ENCODE results near the gene RIC1. TPM values are rescaled to one million over a fixed set of nuclear protein-coding genes. Genes with fewer than 3 reads are reported as not detected.

The RIC1 gene
- total RNA-seq, 4 donors from 2014 or later: 34.0 to 153 (median 37.3) TPM

- Histone ChIP-seq H3K9me3 (no peaks in the 10 kb centered on the region), H3K4me1 (peaks cover 23 to 36% of the 10 kb centered on the region in 2 donors), H3K4me3 (no peak overlapping the region), H3K27me3 (no peaks in the 10 kb centered on the region), H3K36me3 (no peaks in the 10 kb centered on the region), H3K27ac (no peak overlapping the region)
- DNase-seq (peak in 1 of 2 donors; percentile 29), ATAC-seq (peak in 1 of 2 donors; percentile 21)
- in situ Hi-C loops (cut with MboI; ENCODE audit: low sequenced_read_pairs in 4 of 4): loop anchor here in 1 of 4 donors (25.0 kb wide), 1 partner anchor 370 kb away; the partner anchor contains the start of gene RANBP6
- intact Hi-C loops (cut with DNase I; ENCODE audit: low total_unique reads): no loop called here
- TF ChIP-seq CTCF (IDR thresholded peaks at IDR 0.05 in 4 of 5, conservative IDR thresholded peaks at IDR 0.05 in 1 of 5) (no peak), POLR2A (IDR thresholded peaks at IDR 0.05) (no peak)
Measured at GRCh38 chr9:5642170-5642569, 13.3 kb downstream of the RIC1 start.

GRCh38 chr9:5643005-5643624 lies 14.2 kb downstream of the RIC1 start:
- in situ Hi-C loops (cut with MboI; ENCODE audit: low sequenced_read_pairs in 4 of 4): loop anchor here in 1 of 4 donors (25.0 kb wide), 1 partner anchor 369 kb away; the partner anchor contains the start of gene RANBP6

GRCh38 chr9:5644501-5644900 lies 15.6 kb downstream of the RIC1 start:
- no peak for ATAC-seq
- H3K27ac ChIP-seq: no peak overlapping the region
- H3K4me3 ChIP-seq: no peak overlapping the region
- no peaks in the 10 kb centered on the region for H3K9me3 ChIP-seq
- H3K27me3 ChIP-seq: no peaks in the 10 kb centered on the region
- in situ Hi-C loops (cut with MboI; ENCODE audit: low sequenced_read_pairs in 4 of 4): loop anchor here in 1 of 4 donors (25.0 kb wide), 1 partner anchor 368 kb away; the partner anchor contains the start of gene RANBP6
- DNase-seq: no peak
- intact Hi-C loops (cut with DNase I; ENCODE audit: low total_unique reads): no loop called here
- no peaks in the 10 kb centered on the region for H3K36me3 ChIP-seq
- H3K4me1 ChIP-seq: peaks cover 25 to 43% of the 10 kb centered on the region in 2 donors
- no peak for TF ChIP-seq CTCF (IDR thresholded peaks at IDR 0.05 in 4 of 5, conservative IDR thresholded peaks at IDR 0.05 in 1 of 5)

More at GRCh38 chr9:5643005-5643624, 14.2 kb downstream of the RIC1 start:
- H3K27ac ChIP-seq: no peak overlapping the region
- H3K9me3 ChIP-seq: no peaks in the 10 kb centered on the region
- no peaks in the 10 kb centered on the region for H3K36me3 ChIP-seq
- ATAC-seq (no peak), DNase-seq (no peak)
- intact Hi-C loops (cut with DNase I; ENCODE audit: low total_unique reads): no loop called here
- TF ChIP-seq POLR2A (IDR thresholded peaks at IDR 0.05) (no peak), CTCF (IDR thresholded peaks at IDR 0.05 in 4 of 5, conservative IDR thresholded peaks at IDR 0.05 in 1 of 5) (no peak)
- no peaks in the 10 kb centered on the region for H3K27me3 ChIP-seq
- H3K4me3 ChIP-seq: no peak overlapping the region
- H3K4me1 ChIP-seq: peaks cover 27 to 38% of the 10 kb centered on the region in 2 donors

GRCh38 chr9:5646116-5646515 lies 17.2 kb downstream of the RIC1 start:
- no peak for ATAC-seq
- Histone ChIP-seq H3K9me3 (no peaks in the 10 kb centered on the region), H3K36me3 (no peaks in the 10 kb centered on the region), H3K27ac (no peak overlapping the region), H3K4me1 (peaks cover 25 to 51% of the 10 kb centered on the region in 2 donors), H3K4me3 (no peak overlapping the region), H3K27me3 (no peaks in the 10 kb centered on the region)
- TF ChIP-seq POLR2A (IDR thresholded peaks at IDR 0.05) (no peak), CTCF (IDR thresholded peaks at IDR 0.05 in 4 of 5, conservative IDR thresholded peaks at IDR 0.05 in 1 of 5) (no peak)
- DNase-seq: no peak
- in situ Hi-C loops (cut with MboI; ENCODE audit: low sequenced_read_pairs in 4 of 4): loop anchor here in 1 of 4 donors (25.0 kb wide), 1 partner anchor 366 kb away; the partner anchor contains the start of gene RANBP6
- intact Hi-C loops (cut with DNase I; ENCODE audit: low total_unique reads): no loop called here
